H9 (cell line): ENCODE data around the gene NFATC1. TPM values are rescaled to one million over a fixed set of nuclear protein-coding genes. Genes with fewer than 3 reads are reported as not detected.

Experiments used
- DNase-seq: peaks from one replicate; pipeline ENCODE4 v3.0.0-alpha.2; 2017
- H2AFZ ChIP-seq: one replicate; pipeline ENCODE4 v1.6.1; 2013; ENCODE audit warnings: mild to moderate bottlenecking, low read length, control low read depth, moderate library complexity
- H2AK5ac ChIP-seq: 2 replicates; pipeline ENCODE4 v1.6.1; 2013; ENCODE audit warnings: low read length, control low read depth, mixed read lengths; ENCODE audit not compliant: insufficient read length
- H2BK120ac ChIP-seq: one replicate; pipeline ENCODE4 v1.6.1; 2013; ENCODE audit warnings: low read depth, mild to moderate bottlenecking, low read length, control low read depth, inconsistent platforms; ENCODE audit not compliant: poor library complexity, severe bottlenecking
- H2BK12ac ChIP-seq: 2 replicates; pipeline ENCODE4 v1.6.1; 2013; ENCODE audit warnings: low read length, control low read depth, mixed read lengths, low read depth; ENCODE audit not compliant: insufficient read length
- H2BK15ac ChIP-seq: 2 replicates; pipeline ENCODE4 v1.6.1; 2013; ENCODE audit warnings: low read depth, low read length, control low read depth
- H2BK20ac ChIP-seq: one replicate; pipeline ENCODE4 v1.6.1; 2013; ENCODE audit warnings: low read depth, mild to moderate bottlenecking, low read length, control low read depth, inconsistent platforms; ENCODE audit not compliant: poor library complexity, severe bottlenecking
- H2BK5ac ChIP-seq: 2 replicates; pipeline ENCODE4 v1.6.1; 2013; ENCODE audit warnings: low read length, control low read depth, mixed read lengths; ENCODE audit not compliant: insufficient read length
- H3K14ac ChIP-seq: 2 replicates; pipeline ENCODE4 v1.6.1; 2013; ENCODE audit warnings: low read length, control low read depth; ENCODE audit not compliant: insufficient read depth
- H3K18ac ChIP-seq: 2 replicates; pipeline ENCODE4 v1.6.1; 2013; ENCODE audit warnings: low read depth, mild to moderate bottlenecking, mixed read lengths, low read length, control low read depth; ENCODE audit not compliant: insufficient read length
- H3K23ac ChIP-seq: 2 replicates; pipeline ENCODE4 v1.6.1; 2013; ENCODE audit warnings: low read length, control low read depth, mixed read lengths, low read depth; ENCODE audit not compliant: insufficient read length
- H3K23me2 ChIP-seq: 2 replicates; pipeline ENCODE4 v1.6.1; 2013; ENCODE audit warnings: low read depth, mild to moderate bottlenecking, mixed read lengths, low read length, control low read depth; ENCODE audit not compliant: insufficient read length, poor library complexity, severe bottlenecking
- H3K27ac ChIP-seq: 2 replicates; pipeline ENCODE4 v1.5.1; 2013; ENCODE audit warnings: low read length, control low read depth, mixed read lengths, low read depth; ENCODE audit not compliant: insufficient read length
- H3K27me3 ChIP-seq: 2 replicates; pipeline ENCODE4 v1.6.1; 2013; ENCODE audit warnings: low read length, control low read depth, inconsistent platforms; ENCODE audit not compliant: insufficient read depth
- H3K4ac ChIP-seq: 2 replicates; pipeline ENCODE4 v1.6.1; 2013; ENCODE audit warnings: low read depth, mild to moderate bottlenecking, control low read depth, inconsistent platforms, low read length, moderate library complexity
- H3K4me1 ChIP-seq: 2 replicates; pipeline ENCODE4 v1.6.1; 2013; ENCODE audit warnings: low read length, control low read depth, inconsistent platforms; ENCODE audit not compliant: insufficient read depth
- H3K4me2 ChIP-seq: 2 replicates; pipeline ENCODE4 v1.6.1; 2013; ENCODE audit warnings: low read length, control low read depth, mixed read lengths; ENCODE audit not compliant: insufficient read length, insufficient read depth
- H3K56ac ChIP-seq: 2 replicates; pipeline ENCODE4 v1.6.1; 2013; ENCODE audit warnings: low read depth, mild to moderate bottlenecking, mixed read lengths, low read length, control low read depth; ENCODE audit not compliant: insufficient read length
- H3K79me1 ChIP-seq: 2 replicates; pipeline ENCODE4 v1.6.1; 2013; ENCODE audit warnings: low read depth, mild to moderate bottlenecking, moderate library complexity, low read length, control low read depth, inconsistent platforms; ENCODE audit not compliant: insufficient read depth, poor library complexity, severe bottlenecking
- H3K79me2 ChIP-seq: 2 replicates; pipeline ENCODE4 v1.6.1; 2013; ENCODE audit warnings: low read length, control low read depth, inconsistent platforms; ENCODE audit not compliant: insufficient read depth
- H3K9ac ChIP-seq: 2 replicates; pipeline ENCODE4 v1.6.1; 2013; ENCODE audit warnings: low read length, control low read depth, mixed read lengths; ENCODE audit not compliant: insufficient read length; ENCODE audit errors: extremely low read depth
- H3K9me3 ChIP-seq: one replicate; pipeline ENCODE4 v1.6.1; 2013; ENCODE audit warnings: low read depth, low read length, inconsistent platforms; ENCODE audit not compliant: control insufficient read depth
- H3T11ph ChIP-seq: one replicate; pipeline ENCODE4 v1.6.1; 2013; ENCODE audit warnings: mild to moderate bottlenecking, low read length, control low read depth, inconsistent platforms
- H4K20me1 ChIP-seq: one replicate; pipeline ENCODE4 v1.6.1; 2013; ENCODE audit not compliant: control insufficient read depth, insufficient read length, insufficient read depth
- H4K5ac ChIP-seq: 2 replicates; pipeline ENCODE4 v1.6.1; 2013; ENCODE audit warnings: low read depth, mild to moderate bottlenecking, mixed read lengths, low read length, control low read depth; ENCODE audit not compliant: insufficient read length
- H4K8ac ChIP-seq: replicated peaks from 2 replicates; pipeline ENCODE4 v1.6.1; 2013; ENCODE audit warnings: low read length, control low read depth, mixed read lengths, low read depth; ENCODE audit not compliant: insufficient read length
- H4K91ac ChIP-seq: 2 replicates; pipeline ENCODE4 v1.6.1; 2013; ENCODE audit warnings: low read depth, mild to moderate bottlenecking, moderate library complexity, mixed read lengths, low read length, control low read depth; ENCODE audit not compliant: insufficient read length
- H3K27ac Mint-ChIP-seq, 3 experiments: 2 replicates in 2 of 3; 3 replicates in 1 of 3; pipeline ENCODE4 v1.8.0; 2020 to 2021; ENCODE audit warnings: mixed read lengths in 3 of 3, mild to moderate bottlenecking in 1 of 3, moderate library complexity in 1 of 3
- H3K27me3 Mint-ChIP-seq: 2 replicates; pipeline ENCODE4 v1.8.0; 2021; ENCODE audit warnings: low read depth, mild to moderate bottlenecking, moderate library complexity, mixed read lengths
- H3K36me3 Mint-ChIP-seq, 3 experiments: 2 replicates in 2 of 3; 3 replicates in 1 of 3; pipeline ENCODE4 v1.8.0; 2020 to 2021; ENCODE audit warnings: low read depth in 3 of 3, mixed read lengths in 3 of 3; ENCODE audit not compliant: insufficient read depth in 1 of 3
- H3K4me1 Mint-ChIP-seq, 2 experiments: 2 replicates each; pipeline ENCODE4 v1.8.0; 2020; ENCODE audit warnings: mixed read lengths in 2 of 2
- H3K4me3 Mint-ChIP-seq, 2 experiments: 2 replicates in 1 of 2; 3 replicates in 1 of 2; pipeline ENCODE4 v1.8.0; 2020 to 2021; ENCODE audit warnings: mild to moderate bottlenecking in 2 of 2, mixed read lengths in 2 of 2, moderate library complexity in 1 of 2
- H3K9me3 Mint-ChIP-seq, 2 experiments: 2 replicates in 1 of 2; 3 replicates in 1 of 2; pipeline ENCODE4 v1.8.0; 2020; ENCODE audit warnings: mild to moderate bottlenecking in 2 of 2, mixed read lengths in 2 of 2, moderate library complexity in 1 of 2
- WGBS: extraction: QIAGEN DNeasy Blood & Tissue Kit; methylation state at CpG from one replicate; pipeline ENCODE4 v1.1.7; 2013; ENCODE audit warnings: missing lambda C conversion rate, low lambda C conversion rate, mixed read lengths; ENCODE audit not compliant: insufficient read length; ENCODE audit errors: extremely low coverage; 5-methylcytosine and 5-hydroxymethylcytosine counted together
- total RNA-seq: library from RNA; stranded (reverse); gene quantifications from 2 replicates; pipeline ENCODE4 v1.2.1, GENCODE V29; 2021
- TF ChIP-seq, protein P1 (sequence below): fragments of 200-600 bp; sonication (generic); conservative IDR thresholded peaks from 3 replicates; pipeline ENCODE4 v1.8.0; 2021; ENCODE audit warnings: antibody characterized with exemption, mild to moderate bottlenecking

NFATC1 gene
- total RNA-seq, 1 experiment from 2014 or later, result 5.5 TPM

DNA sequence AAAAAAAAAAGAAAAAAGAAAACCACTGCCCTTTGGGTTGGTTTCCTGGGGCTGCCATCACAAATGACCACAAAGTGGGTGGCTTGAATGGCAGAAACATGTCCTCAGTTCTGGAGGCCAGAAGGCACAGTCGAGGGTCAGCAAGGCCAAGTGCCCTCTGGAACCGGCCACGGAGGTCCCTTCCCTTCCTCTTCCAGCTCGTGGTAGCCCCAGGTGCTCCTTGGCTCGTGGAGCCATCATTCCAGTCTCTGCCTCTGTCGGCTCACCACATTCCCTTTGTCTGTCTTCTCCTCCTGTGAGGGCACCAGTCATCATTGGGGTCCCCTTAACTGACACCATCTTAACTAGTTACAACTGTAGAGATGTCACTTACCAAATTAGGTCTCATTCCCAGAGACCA is 8.5 kb upstream of the NFATC1 start:
- H3K23me2 ChIP-seq, result no peaks in the 10 kb centered on the region
- TF ChIP-seq, protein P1, sequence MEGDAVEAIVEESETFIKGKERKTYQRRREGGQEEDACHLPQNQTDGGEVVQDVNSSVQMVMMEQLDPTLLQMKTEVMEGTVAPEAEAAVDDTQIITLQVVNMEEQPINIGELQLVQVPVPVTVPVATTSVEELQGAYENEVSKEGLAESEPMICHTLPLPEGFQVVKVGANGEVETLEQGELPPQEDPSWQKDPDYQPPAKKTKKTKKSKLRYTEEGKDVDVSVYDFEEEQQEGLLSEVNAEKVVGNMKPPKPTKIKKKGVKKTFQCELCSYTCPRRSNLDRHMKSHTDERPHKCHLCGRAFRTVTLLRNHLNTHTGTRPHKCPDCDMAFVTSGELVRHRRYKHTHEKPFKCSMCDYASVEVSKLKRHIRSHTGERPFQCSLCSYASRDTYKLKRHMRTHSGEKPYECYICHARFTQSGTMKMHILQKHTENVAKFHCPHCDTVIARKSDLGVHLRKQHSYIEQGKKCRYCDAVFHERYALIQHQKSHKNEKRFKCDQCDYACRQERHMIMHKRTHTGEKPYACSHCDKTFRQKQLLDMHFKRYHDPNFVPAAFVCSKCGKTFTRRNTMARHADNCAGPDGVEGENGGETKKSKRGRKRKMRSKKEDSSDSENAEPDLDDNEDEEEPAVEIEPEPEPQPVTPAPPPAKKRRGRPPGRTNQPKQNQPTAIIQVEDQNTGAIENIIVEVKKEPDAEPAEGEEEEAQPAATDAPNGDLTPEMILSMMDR, result no peak
- no peak overlapping the region for H4K5ac ChIP-seq
- H3K4me1 Mint-ChIP-seq, result no peaks in the 10 kb centered on the region; a peak in 1 of 4 replicates
- no peaks in the 10 kb centered on the region for H3K36me3 Mint-ChIP-seq
- H3T11ph ChIP-seq, result no peak overlapping the region
- H3K9ac ChIP-seq, result no peak overlapping the region
- H2AK5ac ChIP-seq, result no peak overlapping the region
- no CpG with 5 or more reads among the region's 6 CpGs for WGBS
- H3K9me3 ChIP-seq, result no peaks in the 10 kb centered on the region
- H4K8ac ChIP-seq, result no peak overlapping the region
- DNase-seq, result no peak
- H3K23ac ChIP-seq, result no peak overlapping the region
- no peak overlapping the region for H3K14ac ChIP-seq
- no peak overlapping the region for H2BK5ac ChIP-seq
- no peak overlapping the region for H3K4ac ChIP-seq
- H3K18ac ChIP-seq, result no peak overlapping the region
- H3K9me3 Mint-ChIP-seq, result no peaks in the 10 kb centered on the region; a peak in 2 of 5 replicates
- no peak overlapping the region for H2BK20ac ChIP-seq
- H3K27me3 ChIP-seq, result peaks cover 5% of the 10 kb centered on the region; the same call in 1 of the 2 replicates
- no peaks in the 10 kb centered on the region for H4K20me1 ChIP-seq
- no peaks in the 10 kb centered on the region for H3K79me1 ChIP-seq
- H2BK120ac ChIP-seq, result no peak overlapping the region
- no peak overlapping the region for H3K4me2 ChIP-seq
- H2BK15ac ChIP-seq, result no peak overlapping the region
- H2AFZ ChIP-seq, result no peak overlapping the region
- no peak overlapping the region for H3K56ac ChIP-seq
- H3K79me2 ChIP-seq, result no peaks in the 10 kb centered on the region
- peaks cover 56% of the 10 kb centered on the region for H3K27me3 Mint-ChIP-seq
- H2BK12ac ChIP-seq, result no peak overlapping the region
- no peak overlapping the region for H4K91ac ChIP-seq
- H3K4me3 Mint-ChIP-seq, result no peak overlapping the region; a peak in 1 of 5 replicates
- H3K27ac Mint-ChIP-seq, result no peak overlapping the region
- no peak overlapping the region for H3K27ac ChIP-seq
- H3K4me1 ChIP-seq, result no peaks in the 10 kb centered on the region
